Colonic mucosa (tissue), 4 donors: ENCODE results near the gene ZNF608. TPM values are rescaled to one million over a fixed set of nuclear protein-coding genes. Genes with fewer than 3 reads are reported as not detected.

Experiments used
- DNase-seq: peaks from one replicate; pipeline ENCODE4 v3.0.0-alpha.2; 2020
- H3K27ac ChIP-seq: fragments of 200-600 bp; one replicate; pipeline ENCODE4 v1.8.0; 2021
- H3K27me3 ChIP-seq: fragments of 200-600 bp; one replicate; pipeline ENCODE4 v1.8.0; 2021
- H3K36me3 ChIP-seq: fragments of 200-600 bp; one replicate; pipeline ENCODE4 v1.8.0; 2021
- H3K4me1 ChIP-seq: fragments of 200-600 bp; one replicate; pipeline ENCODE4 v1.8.0; 2021; ENCODE audit warnings: mild to moderate bottlenecking
- H3K4me3 ChIP-seq: fragments of 200-600 bp; one replicate; pipeline ENCODE4 v1.8.0; 2021
- H3K9ac ChIP-seq, 2 donors: one replicate each; pipeline ENCODE4 v1.7.0; 2013; ENCODE audit warnings: control low read depth in 2 of 2, low read depth in 2 of 2, low read length in 2 of 2
- H3K9me3 ChIP-seq: fragments of 200-600 bp; one replicate; pipeline ENCODE4 v1.8.0; 2021
- intact Hi-C: fragments of 100-400 bp; cut with DNase I; formaldehyde crosslinking; loops from one replicate; pipeline ENCODE4 v1.14.1; 2022
- total RNA-seq, 2 donors: library from RNA; stranded (reverse); fragmentation: NEBNext Ultra II Directional in 1 of 2; extraction: Animal tissue kit (Norgen Biotek cat#: 25700) in 1 of 2; gene quantifications; one replicate each; pipeline ENCODE4 v1.2.1, GENCODE V29; 2021
- TF ChIP-seq, protein P1 (sequence below): fragments of 200-600 bp; IDR thresholded peaks from one replicate; pipeline ENCODE4 v1.8.0; 2022; ENCODE audit warnings: antibody characterized with exemption, mild to moderate bottlenecking
- donor health status: healthy.
- donor health status: DM: no; HTN: no; CAD: no.
- donor health status: DM: no; HTN: no; CAD: no.

ZNF608 gene
- total RNA-seq, 2 donors from 2014 or later: 14.6 to 20.0 TPM

DNA sequence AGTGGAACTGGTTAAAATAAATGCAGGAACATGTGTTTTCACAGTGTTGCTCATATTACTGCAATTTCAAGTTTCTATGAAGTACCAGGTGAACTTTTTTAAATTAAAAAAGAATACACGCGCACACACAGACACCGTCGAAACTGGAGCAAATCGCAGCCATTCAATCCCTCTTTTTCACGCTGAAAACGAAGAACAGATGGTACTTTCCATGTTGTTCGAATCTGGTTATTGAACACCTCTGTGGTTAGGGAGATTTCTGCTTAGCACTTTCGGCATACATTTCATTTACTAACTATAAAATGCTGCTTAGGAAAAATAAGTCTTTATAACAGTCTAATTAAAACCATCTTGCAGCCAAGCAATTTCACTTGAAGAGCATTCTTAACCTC lies 6.8 kb downstream of the ZNF608 start:
- DNase-seq: no peak
- H3K9me3 ChIP-seq: no peaks in the 10 kb centered on the region
- intact Hi-C loops: loop anchor here (5.0 kb wide), 1 partner anchor 77 kb away; no protein-coding TSS in a partner anchor
- peak overlapping the region; percentile 42 for H3K27ac ChIP-seq
- no peak overlapping the region for H3K4me3 ChIP-seq
- TF ChIP-seq, protein P1, sequence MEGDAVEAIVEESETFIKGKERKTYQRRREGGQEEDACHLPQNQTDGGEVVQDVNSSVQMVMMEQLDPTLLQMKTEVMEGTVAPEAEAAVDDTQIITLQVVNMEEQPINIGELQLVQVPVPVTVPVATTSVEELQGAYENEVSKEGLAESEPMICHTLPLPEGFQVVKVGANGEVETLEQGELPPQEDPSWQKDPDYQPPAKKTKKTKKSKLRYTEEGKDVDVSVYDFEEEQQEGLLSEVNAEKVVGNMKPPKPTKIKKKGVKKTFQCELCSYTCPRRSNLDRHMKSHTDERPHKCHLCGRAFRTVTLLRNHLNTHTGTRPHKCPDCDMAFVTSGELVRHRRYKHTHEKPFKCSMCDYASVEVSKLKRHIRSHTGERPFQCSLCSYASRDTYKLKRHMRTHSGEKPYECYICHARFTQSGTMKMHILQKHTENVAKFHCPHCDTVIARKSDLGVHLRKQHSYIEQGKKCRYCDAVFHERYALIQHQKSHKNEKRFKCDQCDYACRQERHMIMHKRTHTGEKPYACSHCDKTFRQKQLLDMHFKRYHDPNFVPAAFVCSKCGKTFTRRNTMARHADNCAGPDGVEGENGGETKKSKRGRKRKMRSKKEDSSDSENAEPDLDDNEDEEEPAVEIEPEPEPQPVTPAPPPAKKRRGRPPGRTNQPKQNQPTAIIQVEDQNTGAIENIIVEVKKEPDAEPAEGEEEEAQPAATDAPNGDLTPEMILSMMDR: no peak
- no peaks in the 10 kb centered on the region for H3K4me1 ChIP-seq
- H3K27me3 ChIP-seq: no peaks in the 10 kb centered on the region
- H3K9ac ChIP-seq: no peak overlapping the region
- no peaks in the 10 kb centered on the region for H3K36me3 ChIP-seq

DNA sequence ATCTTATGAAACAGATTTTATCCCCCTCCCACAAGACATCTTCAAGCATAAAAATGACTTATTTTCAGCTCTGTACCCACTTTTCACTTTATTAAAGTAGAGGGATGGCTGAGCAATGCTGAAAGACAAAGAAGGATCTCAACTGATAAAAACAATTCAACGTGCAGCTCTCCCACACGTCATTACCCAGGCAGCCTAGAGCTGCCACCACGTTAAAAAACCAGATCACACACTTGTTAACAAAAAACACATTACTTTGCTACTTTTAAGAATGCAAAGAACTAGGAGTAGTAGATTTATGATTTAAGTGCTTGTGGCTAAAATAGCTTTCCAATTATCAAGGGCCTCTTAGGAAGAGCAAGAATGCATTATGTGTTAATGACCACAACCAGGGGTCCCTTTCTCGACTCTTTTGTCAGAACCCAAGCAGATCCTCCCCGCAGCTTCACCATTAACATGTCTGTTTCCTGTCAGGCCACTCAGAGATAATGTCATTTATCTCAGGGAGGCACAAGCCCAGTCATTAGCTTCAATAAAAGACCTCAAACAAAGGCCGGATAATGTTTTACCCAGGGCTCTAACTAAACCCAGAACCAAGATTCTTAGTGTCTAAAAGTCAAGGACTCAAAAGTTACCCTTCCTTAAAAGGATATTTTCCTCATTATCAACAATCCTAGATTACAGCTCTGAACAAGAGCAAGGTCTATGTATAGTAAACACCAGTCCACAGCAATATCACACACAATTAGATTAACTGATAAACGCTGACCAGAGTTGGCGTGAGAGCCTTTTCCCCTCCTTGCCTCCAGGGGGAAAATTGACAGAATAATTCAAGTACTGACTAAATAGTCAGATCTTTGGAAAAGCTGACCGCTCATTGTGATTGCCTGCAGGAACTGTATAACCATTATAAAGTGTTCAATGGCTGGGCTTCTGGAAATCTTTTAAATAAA lies 7.5 kb downstream of the ZNF608 start:
- H3K36me3 ChIP-seq: no peaks in the 10 kb centered on the region
- no peak overlapping the region for H3K4me3 ChIP-seq
- TF ChIP-seq, protein P1: no peak
- no peaks in the 10 kb centered on the region for H3K27me3 ChIP-seq
- H3K9ac ChIP-seq: peak overlapping the region in 1 of 2 donors; percentile 55
- H3K9me3 ChIP-seq: no peaks in the 10 kb centered on the region
- no peaks in the 10 kb centered on the region for H3K4me1 ChIP-seq
- intact Hi-C loops: no loop called here
- DNase-seq: no peak
- H3K27ac ChIP-seq: peak overlapping the region; percentile 42

DNA sequence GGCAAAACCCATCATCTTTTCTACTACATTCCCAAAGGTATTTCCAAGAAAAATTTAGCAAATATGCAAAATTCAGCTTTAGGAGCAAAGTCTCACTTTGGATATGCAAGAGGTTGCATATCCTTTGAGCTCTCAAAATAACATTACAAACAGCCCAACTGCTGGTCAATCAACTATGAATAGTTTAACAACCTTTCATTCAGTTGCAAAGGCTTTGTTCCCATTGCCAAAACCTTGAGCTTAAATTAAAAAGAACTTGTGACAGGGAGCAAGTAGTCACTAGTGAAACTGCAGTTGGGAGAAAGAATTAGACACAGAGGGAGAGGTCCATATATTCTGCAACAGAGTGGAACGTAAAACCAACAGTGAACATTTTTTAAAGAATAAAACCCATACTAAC lies 8.8 kb downstream of the ZNF608 start:
- Histone ChIP-seq H3K27ac (no peak overlapping the region), H3K36me3 (no peaks in the 10 kb centered on the region), H3K27me3 (no peaks in the 10 kb centered on the region), H3K9me3 (no peaks in the 10 kb centered on the region), H3K4me3 (no peak overlapping the region), H3K9ac (no peak overlapping the region), H3K4me1 (no peaks in the 10 kb centered on the region)
- intact Hi-C loops: no loop called here
- TF ChIP-seq, protein P1: no peak
- DNase-seq: no peak

DNA sequence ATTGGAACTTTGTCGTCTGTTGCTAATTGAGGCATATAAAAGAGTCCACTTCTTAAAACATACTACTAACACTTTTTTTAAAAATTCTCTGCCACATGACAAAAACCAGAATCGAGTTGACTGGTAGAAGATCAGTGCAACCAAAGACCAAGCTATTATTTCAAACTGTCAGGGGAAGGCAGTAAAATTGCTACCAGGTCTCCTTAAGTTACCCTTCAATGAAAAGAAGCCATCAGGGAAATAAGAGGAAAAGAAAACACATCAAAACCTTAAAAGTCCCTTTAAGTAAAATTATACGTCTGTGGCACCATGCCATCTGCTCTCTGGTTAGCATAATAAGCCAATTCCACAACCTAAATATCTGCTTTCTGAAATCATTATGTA lies 9.6 kb downstream of the ZNF608 start:
- TF ChIP-seq, protein P1: no peak
- intact Hi-C loops: no loop called here
- H3K9ac ChIP-seq: no peak overlapping the region
- no peaks in the 10 kb centered on the region for H3K36me3 ChIP-seq
- no peaks in the 10 kb centered on the region for H3K4me1 ChIP-seq
- H3K27me3 ChIP-seq: no peaks in the 10 kb centered on the region
- peak overlapping the region; percentile 60 for H3K27ac ChIP-seq
- no peak overlapping the region for H3K4me3 ChIP-seq
- H3K9me3 ChIP-seq: no peaks in the 10 kb centered on the region
- no peak for DNase-seq

DNA sequence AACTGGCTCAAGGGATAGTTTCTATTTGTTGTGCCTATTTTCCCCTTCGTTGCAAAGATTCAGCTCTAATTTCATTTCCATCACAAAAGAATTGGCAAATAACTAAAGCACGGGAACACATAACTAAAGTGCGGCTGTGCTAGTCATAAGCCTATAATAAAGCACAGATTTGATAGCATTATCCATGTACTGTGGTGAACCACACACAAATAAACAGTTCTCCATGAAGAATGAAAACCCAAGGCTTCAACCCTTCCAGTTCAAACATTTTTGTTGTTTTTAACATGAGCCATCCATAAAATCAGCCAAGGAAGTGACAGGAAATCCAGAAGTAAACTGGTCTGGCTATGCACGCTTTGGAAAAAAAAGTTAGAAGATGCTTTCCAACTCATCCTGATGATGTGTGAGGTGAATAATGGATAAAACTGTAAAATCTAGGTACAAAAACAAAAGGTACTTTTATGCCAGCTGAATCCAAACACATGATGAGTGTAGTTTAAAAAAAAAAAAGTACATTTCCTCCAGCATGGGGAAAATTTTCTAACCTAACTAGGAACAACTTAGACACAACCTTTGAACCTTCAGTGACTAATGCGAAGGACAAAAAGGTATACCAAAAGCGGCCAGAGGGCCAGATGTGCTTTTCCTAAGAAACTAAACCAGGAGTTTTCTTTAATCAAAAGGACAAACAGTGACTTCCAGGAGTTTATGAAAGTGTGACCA lies 10.2 kb downstream of the ZNF608 start:
- intact Hi-C loops: no loop called here
- H3K9ac ChIP-seq: peak overlapping the region in 1 of 2 donors; percentile 4
- H3K4me3 ChIP-seq: no peak overlapping the region
- no peak for DNase-seq
- H3K4me1 ChIP-seq: no peaks in the 10 kb centered on the region
- TF ChIP-seq, protein P1: no peak
- no peaks in the 10 kb centered on the region for H3K27me3 ChIP-seq
- H3K9me3 ChIP-seq: no peaks in the 10 kb centered on the region
- H3K36me3 ChIP-seq: no peaks in the 10 kb centered on the region
- H3K27ac ChIP-seq: peak overlapping the region; percentile 60
